Measurements from ENCODE around the gene RAB11FIP2. TPM values are rescaled to one million over a fixed set of nuclear protein-coding genes. Genes with fewer than 3 reads are reported as not detected.

The RAB11FIP2 gene
- total and polyA plus RNA-seq, 4 donors = 3.0 to 11.5 (median 6.0) TPM

DNA sequence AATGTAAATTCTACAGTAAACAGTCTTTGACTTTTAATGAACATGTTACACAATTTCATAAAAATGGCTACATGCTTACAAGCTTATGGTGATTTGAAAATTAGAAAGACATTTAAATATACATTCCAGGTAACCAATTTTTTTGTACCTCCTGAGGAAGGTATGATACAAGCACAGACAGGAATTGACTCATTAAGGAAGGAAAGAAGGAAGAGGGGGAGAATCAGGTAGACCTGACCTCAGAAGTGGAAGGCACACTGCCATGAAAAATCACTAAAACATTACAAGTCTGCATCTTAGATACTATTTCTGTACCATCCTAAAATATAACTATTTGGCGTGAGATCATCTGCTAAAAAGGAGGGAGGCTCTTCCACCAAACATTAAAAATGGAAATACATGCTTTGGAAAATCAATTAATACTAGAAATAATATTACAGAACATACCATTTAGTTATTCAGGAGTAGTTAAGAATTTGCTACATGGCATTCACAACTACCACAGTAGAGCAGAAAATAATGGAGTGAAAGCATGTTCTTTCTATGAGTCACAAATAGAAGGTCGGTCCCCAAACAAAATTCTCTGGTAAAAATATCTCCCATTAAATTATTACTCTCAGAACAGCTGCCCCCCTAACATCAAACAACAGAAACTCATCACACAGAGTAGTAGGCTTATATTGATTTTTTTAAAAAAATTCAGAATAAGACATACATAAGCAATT lies 15.2 kb downstream of the RAB11FIP2 start:
- no peak for DNase-seq (ENCODE audit: low spot score)
- Histone ChIP-seq H3K36me3 (ENCODE audit: control insufficient read depth in 4 of 4, insufficient read depth in 3 of 4, low read depth in 1 of 4, low read length in 3 of 4) (peaks cover 0 to 2% (median 0%) of the 10 kb centered on the region in 4 donors), H3K9ac (ENCODE audit: low read depth in 1 of 2, low read length in 2 of 2) (no peak overlapping the region), H3K27ac (ENCODE audit: low read depth in 1 of 2, low read length in 2 of 2) (no peak overlapping the region), H3K27me3 (ENCODE audit: control insufficient read depth in 4 of 4, insufficient read depth in 4 of 4, low read length in 3 of 4) (no peaks in the 10 kb centered on the region), H3K4me1 (ENCODE audit: control insufficient read depth in 4 of 4, insufficient read depth in 4 of 4, low read length in 3 of 4) (no peaks in the 10 kb centered on the region), H3K9me3 (ENCODE audit: control insufficient read depth in 4 of 4, low read length in 3 of 4) (no peaks in the 10 kb centered on the region), H3K4me3 (ENCODE audit: low read depth in 1 of 3, low read length in 3 of 3) (no peak overlapping the region)
- TF ChIP-seq ATF3 (IDR thresholded peaks at IDR 0.05) = no peak
- TF ChIP-seq, protein P1, sequence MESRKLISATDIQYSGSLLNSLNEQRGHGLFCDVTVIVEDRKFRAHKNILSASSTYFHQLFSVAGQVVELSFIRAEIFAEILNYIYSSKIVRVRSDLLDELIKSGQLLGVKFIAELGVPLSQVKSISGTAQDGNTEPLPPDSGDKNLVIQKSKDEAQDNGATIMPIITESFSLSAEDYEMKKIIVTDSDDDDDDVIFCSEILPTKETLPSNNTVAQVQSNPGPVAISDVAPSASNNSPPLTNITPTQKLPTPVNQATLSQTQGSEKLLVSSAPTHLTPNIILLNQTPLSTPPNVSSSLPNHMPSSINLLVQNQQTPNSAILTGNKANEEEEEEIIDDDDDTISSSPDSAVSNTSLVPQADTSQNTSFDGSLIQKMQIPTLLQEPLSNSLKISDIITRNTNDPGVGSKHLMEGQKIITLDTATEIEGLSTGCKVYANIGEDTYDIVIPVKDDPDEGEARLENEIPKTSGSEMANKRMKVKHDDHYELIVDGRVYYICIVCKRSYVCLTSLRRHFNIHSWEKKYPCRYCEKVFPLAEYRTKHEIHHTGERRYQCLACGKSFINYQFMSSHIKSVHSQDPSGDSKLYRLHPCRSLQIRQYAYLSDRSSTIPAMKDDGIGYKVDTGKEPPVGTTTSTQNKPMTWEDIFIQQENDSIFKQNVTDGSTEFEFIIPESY (IDR thresholded peaks at IDR 0.05) = no peak
- TF ChIP-seq SP1 (IDR thresholded peaks at IDR 0.05) = no peak
- TF ChIP-seq, protein P2, sequence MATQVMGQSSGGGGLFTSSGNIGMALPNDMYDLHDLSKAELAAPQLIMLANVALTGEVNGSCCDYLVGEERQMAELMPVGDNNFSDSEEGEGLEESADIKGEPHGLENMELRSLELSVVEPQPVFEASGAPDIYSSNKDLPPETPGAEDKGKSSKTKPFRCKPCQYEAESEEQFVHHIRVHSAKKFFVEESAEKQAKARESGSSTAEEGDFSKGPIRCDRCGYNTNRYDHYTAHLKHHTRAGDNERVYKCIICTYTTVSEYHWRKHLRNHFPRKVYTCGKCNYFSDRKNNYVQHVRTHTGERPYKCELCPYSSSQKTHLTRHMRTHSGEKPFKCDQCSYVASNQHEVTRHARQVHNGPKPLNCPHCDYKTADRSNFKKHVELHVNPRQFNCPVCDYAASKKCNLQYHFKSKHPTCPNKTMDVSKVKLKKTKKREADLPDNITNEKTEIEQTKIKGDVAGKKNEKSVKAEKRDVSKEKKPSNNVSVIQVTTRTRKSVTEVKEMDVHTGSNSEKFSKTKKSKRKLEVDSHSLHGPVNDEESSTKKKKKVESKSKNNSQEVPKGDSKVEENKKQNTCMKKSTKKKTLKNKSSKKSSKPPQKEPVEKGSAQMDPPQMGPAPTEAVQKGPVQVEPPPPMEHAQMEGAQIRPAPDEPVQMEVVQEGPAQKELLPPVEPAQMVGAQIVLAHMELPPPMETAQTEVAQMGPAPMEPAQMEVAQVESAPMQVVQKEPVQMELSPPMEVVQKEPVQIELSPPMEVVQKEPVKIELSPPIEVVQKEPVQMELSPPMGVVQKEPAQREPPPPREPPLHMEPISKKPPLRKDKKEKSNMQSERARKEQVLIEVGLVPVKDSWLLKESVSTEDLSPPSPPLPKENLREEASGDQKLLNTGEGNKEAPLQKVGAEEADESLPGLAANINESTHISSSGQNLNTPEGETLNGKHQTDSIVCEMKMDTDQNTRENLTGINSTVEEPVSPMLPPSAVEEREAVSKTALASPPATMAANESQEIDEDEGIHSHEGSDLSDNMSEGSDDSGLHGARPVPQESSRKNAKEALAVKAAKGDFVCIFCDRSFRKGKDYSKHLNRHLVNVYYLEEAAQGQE (IDR thresholded peaks at IDR 0.05) = no peak
- no peak for TF ChIP-seq GABPA (IDR thresholded peaks at IDR 0.05 in 1 of 2, conservative IDR thresholded peaks at IDR 0.05 in 1 of 2)
- no peak for TF ChIP-seq HNF4A (conservative IDR thresholded peaks at IDR 0.05)
- 98% methylated on average over 2 of the region's 2 CpGs for WGBS

GRCh38 chr10:118028619-118029018 lies 18.1 kb downstream of the RAB11FIP2 start:
- no peaks in the 10 kb centered on the region for H3K9me3 ChIP-seq (ENCODE audit: control insufficient read depth in 4 of 4, low read length in 3 of 4)
- TF ChIP-seq HNF4A (conservative IDR thresholded peaks at IDR 0.05) (no peak), HNF4G (IDR thresholded peaks at IDR 0.05) (no peak), ATF3 (IDR thresholded peaks at IDR 0.05) (no peak), JUND (IDR thresholded peaks at IDR 0.05) (no peak), FOXA1 (IDR thresholded peaks at IDR 0.05) (no peak), GABPA (IDR thresholded peaks at IDR 0.05 in 1 of 2, conservative IDR thresholded peaks at IDR 0.05 in 1 of 2) (no peak), RAD21 (IDR thresholded peaks at IDR 0.05) (no peak), NR2F2 (IDR thresholded peaks at IDR 0.05) (no peak), FOXA2 (IDR thresholded peaks at IDR 0.05) (no peak)
- TF ChIP-seq, protein P1 (IDR thresholded peaks at IDR 0.05) = no peak
- TF ChIP-seq, protein P3, sequence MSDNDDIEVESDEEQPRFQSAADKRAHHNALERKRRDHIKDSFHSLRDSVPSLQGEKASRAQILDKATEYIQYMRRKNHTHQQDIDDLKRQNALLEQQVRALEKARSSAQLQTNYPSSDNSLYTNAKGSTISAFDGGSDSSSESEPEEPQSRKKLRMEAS (IDR thresholded peaks at IDR 0.05) = no peak
- TF ChIP-seq, protein P4, sequence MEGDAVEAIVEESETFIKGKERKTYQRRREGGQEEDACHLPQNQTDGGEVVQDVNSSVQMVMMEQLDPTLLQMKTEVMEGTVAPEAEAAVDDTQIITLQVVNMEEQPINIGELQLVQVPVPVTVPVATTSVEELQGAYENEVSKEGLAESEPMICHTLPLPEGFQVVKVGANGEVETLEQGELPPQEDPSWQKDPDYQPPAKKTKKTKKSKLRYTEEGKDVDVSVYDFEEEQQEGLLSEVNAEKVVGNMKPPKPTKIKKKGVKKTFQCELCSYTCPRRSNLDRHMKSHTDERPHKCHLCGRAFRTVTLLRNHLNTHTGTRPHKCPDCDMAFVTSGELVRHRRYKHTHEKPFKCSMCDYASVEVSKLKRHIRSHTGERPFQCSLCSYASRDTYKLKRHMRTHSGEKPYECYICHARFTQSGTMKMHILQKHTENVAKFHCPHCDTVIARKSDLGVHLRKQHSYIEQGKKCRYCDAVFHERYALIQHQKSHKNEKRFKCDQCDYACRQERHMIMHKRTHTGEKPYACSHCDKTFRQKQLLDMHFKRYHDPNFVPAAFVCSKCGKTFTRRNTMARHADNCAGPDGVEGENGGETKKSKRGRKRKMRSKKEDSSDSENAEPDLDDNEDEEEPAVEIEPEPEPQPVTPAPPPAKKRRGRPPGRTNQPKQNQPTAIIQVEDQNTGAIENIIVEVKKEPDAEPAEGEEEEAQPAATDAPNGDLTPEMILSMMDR (IDR thresholded peaks at IDR 0.05; ENCODE audit: low read depth, low read length, missing input control) = no peak
- H3K36me3 ChIP-seq (ENCODE audit: control insufficient read depth in 4 of 4, insufficient read depth in 3 of 4, low read depth in 1 of 4, low read length in 3 of 4) = no peaks in the 10 kb centered on the region

More at GRCh38 chr10:118028619-118029018, 18.1 kb downstream of the RAB11FIP2 start:
- no peak overlapping the region for H3K9ac ChIP-seq (ENCODE audit: low read depth in 1 of 2, low read length in 2 of 2)
- H3K27ac ChIP-seq (ENCODE audit: low read depth in 1 of 2, low read length in 2 of 2) = no peak overlapping the region
- H3K4me1 ChIP-seq (ENCODE audit: control insufficient read depth in 4 of 4, insufficient read depth in 4 of 4, low read length in 3 of 4) = no peaks in the 10 kb centered on the region
- no peak for DNase-seq (ENCODE audit: low spot score)
- no peak overlapping the region for H3K4me3 ChIP-seq (ENCODE audit: low read depth in 1 of 3, low read length in 3 of 3)
- H3K27me3 ChIP-seq (ENCODE audit: control insufficient read depth in 4 of 4, insufficient read depth in 4 of 4, low read length in 3 of 4) = no peaks in the 10 kb centered on the region
